Glutamatergic neuron (in vitro differentiated cells): Measurements from ENCODE around the gene AGER. TPM values are rescaled to one million over a fixed set of nuclear protein-coding genes. Genes with fewer than 3 reads are reported as not detected.
"Not testable (repeated sequence)": the region's sequence is repeated elsewhere in the genome, so short reads cannot be mapped to it uniquely, and the experiment has no call there.

ENCODE experiments used
- DNase-seq: peaks from one replicate; pipeline ENCODE4 v3.0.0; 2022
- H3K27ac Mint-ChIP-seq: one replicate; pipeline ENCODE4 v1.8.0; 2020; ENCODE audit warnings: mild to moderate bottlenecking, mixed read lengths, inconsistent platforms; ENCODE audit not compliant: unreplicated experiment
- H3K27me3 Mint-ChIP-seq: one replicate; pipeline ENCODE4 v1.8.0; 2020; ENCODE audit warnings: mild to moderate bottlenecking, moderate library complexity, mixed read lengths, inconsistent platforms; ENCODE audit not compliant: unreplicated experiment
- H3K36me3 Mint-ChIP-seq: one replicate; pipeline ENCODE4 v1.8.0; 2020; ENCODE audit warnings: mild to moderate bottlenecking, mixed read lengths, inconsistent platforms; ENCODE audit not compliant: unreplicated experiment
- H3K4me1 Mint-ChIP-seq: one replicate; pipeline ENCODE4 v1.8.0; 2020; ENCODE audit warnings: mild to moderate bottlenecking, low read depth, mixed read lengths, inconsistent platforms; ENCODE audit not compliant: unreplicated experiment
- H3K4me3 Mint-ChIP-seq: one replicate; pipeline ENCODE4 v1.8.0; 2020; ENCODE audit warnings: mild to moderate bottlenecking, mixed read lengths, inconsistent platforms; ENCODE audit not compliant: unreplicated experiment
- H3K9me3 Mint-ChIP-seq: one replicate; pipeline ENCODE4 v1.8.0; 2020; ENCODE audit warnings: mild to moderate bottlenecking, moderate library complexity, mixed read lengths, inconsistent platforms; ENCODE audit not compliant: unreplicated experiment
- CTCF ChIP-seq: fragments of 200-600 bp; sonication (generic); IDR thresholded peaks from one replicate; pipeline ENCODE4 v1.5.0; 2021; ENCODE audit not compliant: partially characterized antibody, unreplicated experiment
- total RNA-seq: library from RNA; stranded (reverse); fragmentation: NEBNext Ultra II Directional; extraction: Animal tissue kit (Norgen Biotek cat#: 25700); gene quantifications from one replicate; pipeline ENCODE4 v1.2.1, GENCODE V29; 2021; ENCODE audit not compliant: unreplicated experiment

The AGER gene
- total RNA-seq, 1 donor from 2014 or later, result 13.2 TPM

GRCh38 chr6:32216285-32216684, 32.2 kb upstream of the AGER start:
- peaks cover 3% of the 10 kb centered on the region for H3K36me3 Mint-ChIP-seq
- TF ChIP-seq CTCF, result no peak
- H3K4me3 Mint-ChIP-seq, result no peak overlapping the region
- no peak overlapping the region for H3K27ac Mint-ChIP-seq
- peaks cover 5% of the 10 kb centered on the region for H3K27me3 Mint-ChIP-seq
- H3K9me3 Mint-ChIP-seq, result peaks cover 2% of the 10 kb centered on the region
- no peaks in the 10 kb centered on the region for H3K4me1 Mint-ChIP-seq
- no peak for DNase-seq

- peaks cover 3% of the 10 kb centered on the region for H3K36me3 Mint-ChIP-seq
- peaks cover 2% of the 10 kb centered on the region for H3K9me3 Mint-ChIP-seq
- no peak for TF ChIP-seq CTCF
- no peak overlapping the region for H3K27ac Mint-ChIP-seq
- no peaks in the 10 kb centered on the region for H3K4me1 Mint-ChIP-seq
- no peak overlapping the region for H3K4me3 Mint-ChIP-seq
- H3K27me3 Mint-ChIP-seq, result peaks cover 7% of the 10 kb centered on the region
- DNase-seq, result no peak
Measured at GRCh38 chr6:32215617-32216016, 31.6 kb upstream of the AGER start.

- DNase-seq, result no peak
- Mint-ChIP-seq H3K27ac (no peak overlapping the region), H3K9me3 (peaks cover 2% of the 10 kb centered on the region), H3K4me3 (no peak overlapping the region), H3K4me1 (no peaks in the 10 kb centered on the region), H3K36me3 (peaks cover 3% of the 10 kb centered on the region), H3K27me3 (peaks cover 8% of the 10 kb centered on the region)
- no peak for TF ChIP-seq CTCF
Measured at GRCh38 chr6:32214126-32214525, 30.1 kb upstream of the AGER start.

GRCh38 chr6:32213649-32214048, 29.6 kb upstream of the AGER start:
- TF ChIP-seq CTCF, result no peak
- DNase-seq, result no peak
- Mint-ChIP-seq H3K4me1 (no peaks in the 10 kb centered on the region), H3K4me3 (no peak overlapping the region), H3K9me3 (no peaks in the 10 kb centered on the region), H3K27me3 (peaks cover 8% of the 10 kb centered on the region), H3K36me3 (peaks cover 3% of the 10 kb centered on the region), H3K27ac (no peak overlapping the region)

- Mint-ChIP-seq H3K4me1 (no peaks in the 10 kb centered on the region), H3K27ac (no peak overlapping the region), H3K4me3 (no peak overlapping the region), H3K27me3 (peaks cover 8% of the 10 kb centered on the region), H3K9me3 (no peaks in the 10 kb centered on the region), H3K36me3 (no peaks in the 10 kb centered on the region)
- no peak for TF ChIP-seq CTCF
- no peak for DNase-seq
Measured at GRCh38 chr6:32212076-32212760, 28.2 kb upstream of the AGER start.

GRCh38 chr6:32211432-32211831, 27.4 kb upstream of the AGER start:
- DNase-seq, H3K4me3 Mint-ChIP-seq, H3K27ac Mint-ChIP-seq, H3K27me3 Mint-ChIP-seq, H3K9me3 Mint-ChIP-seq, H3K36me3 Mint-ChIP-seq, H3K4me1 Mint-ChIP-seq: not testable (repeated sequence)
